HG03457 (cell line): ENCODE data around the gene NSG1.

Source experiments
- ATAC-seq: cut with Tn5 transposase; IDR thresholded peaks from one replicate; pipeline ENCODE4 v1.9.1; 2021; ENCODE audit warnings: moderate number of reproducible peaks; ENCODE audit not compliant: unreplicated experiment

Gene NSG1

GRCh38 chr4:4368809-4369580 is 17.9 kb upstream of the NSG1 start:
- no peak for ATAC-seq

DNA sequence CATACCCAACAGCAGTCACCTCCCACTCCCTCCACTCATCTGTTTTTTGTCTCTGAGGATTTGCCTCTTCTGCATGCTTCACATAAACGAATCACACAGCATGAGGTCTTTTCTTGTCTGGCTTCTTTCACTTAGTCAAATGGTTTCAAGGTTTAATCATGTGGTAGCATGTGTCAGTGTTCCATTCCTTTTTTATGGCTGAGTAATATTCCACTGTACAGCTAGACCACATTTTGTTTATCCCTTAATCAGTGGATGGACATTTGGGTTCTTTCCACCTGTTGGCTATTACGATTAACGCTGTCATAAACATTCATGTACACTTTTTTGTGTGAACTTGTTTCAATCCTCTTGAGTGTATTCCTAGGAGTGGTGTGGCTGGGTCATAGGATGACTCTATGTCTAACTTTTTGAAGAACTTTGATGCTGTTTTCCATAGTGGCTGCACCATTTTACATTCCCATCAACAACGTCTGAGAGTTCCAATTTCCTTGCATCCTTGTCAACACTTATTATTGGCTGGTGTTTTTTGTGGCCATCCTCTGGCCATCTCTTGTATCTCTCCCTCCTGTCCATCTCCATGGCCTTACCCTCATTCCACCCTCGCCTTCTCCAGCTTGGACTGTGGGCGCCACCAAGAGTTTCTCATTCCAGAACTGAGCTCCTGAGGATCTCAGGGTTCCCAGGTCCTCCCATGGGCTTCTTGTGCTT is 12.4 kb upstream of the NSG1 start:
- ATAC-seq = no peak

GRCh38 chr4:4376074-4376473 is 10.8 kb upstream of the NSG1 start:
- no peak for ATAC-seq

DNA sequence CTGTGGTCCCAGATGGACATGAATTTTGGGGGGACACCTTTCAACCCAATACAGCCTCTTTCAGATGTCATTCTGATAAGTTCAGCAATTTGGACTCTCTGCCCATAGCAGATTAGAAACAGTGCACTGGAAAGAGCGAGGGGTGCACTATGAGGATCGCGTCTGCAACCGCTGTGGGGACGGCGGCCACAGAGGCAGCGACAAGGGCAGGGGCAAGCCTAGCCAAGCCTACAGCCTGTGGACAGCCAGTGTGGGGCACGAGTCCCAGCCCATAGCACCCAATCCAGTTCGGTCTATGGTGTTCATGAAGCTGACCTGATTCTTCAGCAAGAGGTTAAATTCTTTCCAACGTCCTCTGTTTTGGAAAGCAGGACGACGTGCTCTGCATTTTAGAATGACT is 9.7 kb upstream of the NSG1 start:
- no peak for ATAC-seq

- ATAC-seq = no peak
Observed at GRCh38 chr4:4377732-4378460, 9.0 kb upstream of the NSG1 start.

DNA sequence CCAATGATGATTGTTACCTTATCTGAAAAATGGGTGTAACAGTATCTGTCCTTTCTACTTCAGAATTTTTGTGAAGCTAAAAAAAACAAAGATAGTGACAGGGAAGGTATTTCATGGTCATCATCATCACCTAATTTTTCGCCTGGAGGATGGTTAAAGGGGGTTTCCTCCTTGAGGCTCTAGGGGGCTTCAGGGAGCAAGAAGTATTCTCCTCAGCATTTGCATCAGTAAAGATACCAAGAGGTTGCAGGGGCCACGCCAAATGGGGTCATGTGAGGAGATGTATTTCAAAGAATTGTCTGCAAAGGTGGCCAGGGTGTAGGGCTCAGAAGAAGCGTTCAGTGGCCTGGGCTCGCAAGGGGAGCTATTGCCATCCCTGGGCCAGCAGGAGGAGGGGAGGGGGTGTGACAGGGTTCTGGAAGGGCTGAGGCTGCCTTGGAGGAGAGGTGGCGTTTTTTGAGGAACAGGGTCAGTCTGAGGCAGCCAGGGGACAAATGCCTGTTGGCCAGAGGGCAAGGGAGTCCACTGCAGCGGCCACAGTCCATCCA is 7.3 kb upstream of the NSG1 start:
- ATAC-seq = no peak

- no peak for ATAC-seq
Observed at GRCh38 chr4:4383085-4383484, 3.8 kb upstream of the NSG1 start.

DNA sequence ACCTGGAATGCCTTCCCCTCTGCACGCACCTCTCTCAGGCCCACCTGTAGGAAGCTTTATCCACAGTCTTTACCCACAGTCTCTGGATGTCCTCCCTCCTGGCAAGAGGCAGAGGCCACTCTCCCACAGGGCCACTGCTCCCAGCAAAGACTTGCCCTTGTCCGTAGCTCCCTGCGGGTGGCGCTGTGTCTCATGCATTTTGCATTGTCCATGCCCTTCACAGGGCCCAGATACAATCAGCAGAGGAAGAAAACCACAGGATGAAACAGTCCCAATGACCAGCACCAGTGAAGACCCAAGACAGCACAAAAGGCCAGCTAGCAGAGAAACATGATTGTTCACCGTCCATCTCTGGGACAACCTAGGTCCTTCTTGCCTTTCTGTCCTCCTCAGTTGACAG is 2.1 kb upstream of the NSG1 start:
- ATAC-seq = no peak

DNA sequence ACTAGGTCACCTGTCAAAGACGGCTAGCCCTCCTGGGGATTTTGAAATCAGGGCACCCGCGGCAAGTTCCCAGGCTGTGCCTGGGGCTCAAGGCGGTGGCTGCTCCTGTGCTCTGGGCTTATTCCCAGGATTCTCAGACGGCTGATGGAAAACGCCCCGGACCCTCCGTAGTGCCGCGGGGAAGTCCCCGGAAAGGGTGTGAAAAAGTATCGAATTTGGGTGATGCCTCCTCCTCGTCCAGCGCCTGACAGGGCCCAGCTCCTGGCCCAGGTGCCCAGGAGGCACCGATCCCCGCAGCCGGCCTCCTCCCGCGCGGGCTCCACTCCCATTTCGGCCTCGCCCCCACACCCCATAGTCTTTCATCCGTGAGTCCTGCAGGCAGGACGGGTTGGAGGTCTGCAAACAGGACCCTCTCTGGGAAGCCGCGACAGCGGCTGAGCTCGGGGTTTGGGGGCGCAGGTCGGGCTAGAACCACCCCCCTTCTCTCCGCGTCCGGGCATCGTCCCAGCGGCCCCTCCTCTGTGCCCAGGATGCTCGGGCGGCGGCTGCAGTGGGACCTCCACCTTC is 1.1 kb upstream of the NSG1 start:
- ATAC-seq = no peak

DNA sequence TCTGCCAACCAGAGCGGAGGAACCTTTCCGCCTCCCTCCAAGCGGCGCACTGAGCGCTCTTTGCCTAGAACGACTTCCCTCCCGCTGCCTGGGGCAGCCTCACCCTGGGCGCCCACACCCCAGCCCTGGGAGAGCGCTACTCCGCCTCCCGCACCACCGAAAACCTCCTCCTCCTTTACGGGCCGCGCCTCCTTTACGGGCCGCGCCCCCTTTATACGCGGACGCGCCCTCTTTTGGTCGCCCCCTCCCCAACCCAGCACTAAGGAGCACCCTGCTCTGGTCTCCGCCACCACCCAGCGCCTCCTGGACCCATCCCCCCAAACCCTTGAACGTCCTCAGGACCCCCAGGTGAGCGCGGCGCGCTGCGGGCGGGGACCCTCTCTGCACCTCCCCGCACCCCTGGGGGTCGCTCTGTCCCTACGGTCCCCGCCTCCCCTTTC is 586 bp upstream of the NSG1 start:
- no peak for ATAC-seq

DNA sequence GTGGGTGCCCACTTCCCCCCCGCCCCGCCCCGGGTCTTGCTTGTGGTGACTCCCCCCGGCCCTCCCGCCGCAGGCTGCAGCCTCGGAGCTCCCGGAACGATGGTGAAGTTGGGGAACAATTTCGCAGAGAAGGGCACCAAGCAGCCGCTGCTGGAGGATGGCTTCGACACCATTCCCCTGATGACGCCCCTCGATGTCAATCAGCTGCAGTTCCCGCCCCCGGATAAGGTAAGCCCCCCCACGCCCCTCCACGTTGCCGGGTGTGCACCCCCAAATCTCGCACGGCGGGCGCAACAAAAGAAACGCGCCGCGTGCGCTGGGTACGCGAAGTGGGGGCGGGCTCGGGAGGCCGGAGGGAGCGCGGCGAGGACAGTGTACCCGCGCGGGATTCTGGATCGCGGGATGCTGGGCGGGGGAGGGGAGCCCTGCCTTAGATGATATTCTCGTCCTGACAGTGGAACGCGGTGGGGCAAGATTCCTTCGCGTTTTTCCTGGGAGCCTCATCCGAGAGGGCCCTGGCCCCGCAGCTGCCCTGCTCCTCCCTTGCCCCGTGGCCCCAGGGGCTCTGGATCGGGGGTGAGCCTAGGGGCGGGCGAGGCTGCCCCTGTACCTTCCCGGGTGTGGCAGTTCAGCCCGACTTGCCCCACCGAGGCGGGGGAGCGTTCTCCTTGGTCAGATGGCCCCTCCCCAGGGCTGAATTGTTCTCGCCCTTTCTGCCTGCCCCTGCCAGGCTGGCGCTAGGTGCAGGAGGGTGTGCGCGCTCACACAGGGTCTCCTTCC is 819 bp downstream of the NSG1 start:
- ATAC-seq = no peak

DNA sequence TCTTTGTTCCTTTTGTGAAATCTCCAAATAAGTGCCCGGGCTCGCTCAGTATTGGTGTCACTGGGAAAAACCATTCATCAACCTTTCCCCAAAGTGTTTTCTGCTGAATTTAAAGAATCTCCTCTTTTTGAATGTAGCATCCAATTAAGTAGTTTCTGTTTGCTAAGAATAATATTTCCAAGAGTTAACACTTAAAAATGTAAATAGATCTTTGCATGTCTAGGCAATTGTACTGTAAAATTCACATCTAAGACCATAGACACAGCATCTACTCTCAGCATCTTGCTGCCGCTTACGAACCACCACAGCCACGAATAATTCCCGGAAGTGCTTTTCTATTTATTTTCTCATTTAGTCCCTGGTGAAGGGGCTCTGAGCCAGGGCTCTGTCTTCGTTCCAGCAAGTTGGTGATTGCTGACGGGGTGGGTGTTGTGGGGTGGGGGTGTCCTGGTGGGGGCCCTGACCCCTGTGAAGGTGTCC is 1.4 kb downstream of the NSG1 start:
- ATAC-seq = no peak

- no peak for ATAC-seq
Observed at GRCh38 chr4:4388836-4389575, 2.1 kb downstream of the NSG1 start.

DNA sequence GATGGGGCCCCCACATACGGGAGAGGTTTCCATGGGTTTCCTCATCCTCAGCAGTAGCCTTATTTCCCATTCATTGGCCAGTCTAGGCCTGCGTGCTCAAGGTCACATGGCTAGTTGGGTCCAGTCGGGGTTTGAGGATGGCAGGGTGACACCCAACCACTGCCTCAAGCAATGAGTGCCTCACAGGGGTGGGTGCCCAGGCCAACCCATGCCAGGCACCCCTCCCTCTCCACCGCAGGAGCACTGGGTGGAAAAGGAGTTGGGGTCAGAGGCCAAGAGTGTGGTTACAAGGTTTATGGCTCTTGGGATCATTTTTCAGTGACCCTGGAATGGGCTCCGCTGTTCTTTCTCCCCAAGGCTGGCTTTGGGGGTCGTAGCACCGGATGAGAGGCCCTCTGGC is 3.1 kb downstream of the NSG1 start:
- no peak for ATAC-seq

DNA sequence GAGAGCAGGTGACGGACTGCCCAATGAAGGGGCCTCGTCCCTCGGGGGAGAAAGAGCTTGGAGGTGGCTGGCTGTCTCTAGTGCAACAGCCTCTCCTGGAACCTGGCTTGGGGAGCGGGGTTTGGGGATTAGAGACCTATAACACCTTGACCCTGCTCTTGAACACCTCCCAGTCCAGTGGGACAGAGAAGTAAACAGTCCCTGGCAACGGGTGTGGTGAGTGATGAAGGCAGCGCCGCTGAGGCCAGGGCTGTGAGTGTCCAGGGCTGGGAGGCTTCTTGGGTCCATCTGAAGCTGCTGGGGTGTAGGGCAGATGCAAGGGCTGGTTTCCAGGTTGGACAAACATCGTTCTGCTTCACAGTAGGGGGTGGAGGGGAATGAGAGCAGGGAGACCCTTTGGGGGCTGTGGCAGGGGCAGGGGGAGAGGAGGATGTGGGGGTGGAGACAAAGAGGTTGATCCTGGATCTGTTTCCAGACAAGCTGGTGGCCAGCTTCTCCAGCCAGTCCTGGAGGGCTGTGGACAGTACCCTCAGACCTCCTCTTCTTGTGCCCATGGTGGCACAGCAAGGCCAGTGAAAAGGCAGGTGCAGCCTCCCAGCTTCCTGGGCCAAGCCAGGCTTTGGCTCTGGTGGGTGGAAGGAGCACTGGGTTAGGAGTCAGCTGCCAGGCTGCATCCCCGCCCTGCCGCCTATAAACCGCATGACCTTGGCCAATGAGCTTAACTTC is 3.8 kb downstream of the NSG1 start:
- ATAC-seq = no peak

- no peak for ATAC-seq
Observed at GRCh38 chr4:4391866-4392265, 5.0 kb downstream of the NSG1 start.

DNA sequence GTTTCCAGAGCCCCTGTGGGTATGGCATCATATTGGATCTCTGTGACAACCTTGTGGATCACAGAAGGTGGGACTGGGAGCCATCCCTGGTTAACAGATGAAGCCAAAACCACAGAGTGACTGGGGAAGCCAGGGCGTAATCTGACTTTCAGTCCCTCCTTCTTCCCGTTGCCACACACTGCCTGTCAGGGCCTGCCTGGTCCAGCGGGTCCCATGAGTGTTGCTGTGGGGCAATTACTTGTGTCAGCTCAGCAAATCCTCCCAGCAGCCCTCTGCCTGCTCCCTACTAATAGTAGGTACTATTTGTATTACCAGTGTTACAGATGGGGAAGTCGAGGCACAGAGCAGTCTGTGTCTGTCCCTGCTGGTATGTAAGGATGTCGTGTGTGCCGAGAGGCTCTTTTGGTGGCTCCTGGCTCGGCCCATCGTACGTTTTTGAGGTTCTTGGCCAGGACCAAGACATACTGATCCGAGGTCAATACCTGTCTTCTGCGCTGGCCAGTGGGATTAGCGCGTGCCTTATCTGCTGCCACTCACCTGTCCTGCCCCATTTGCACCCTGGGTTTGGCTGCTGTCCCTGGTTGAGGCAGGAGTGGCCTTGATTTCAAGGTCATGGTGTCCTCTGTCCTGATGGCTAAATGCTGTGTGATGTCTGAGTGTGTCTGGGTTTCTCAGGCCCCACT is 5.7 kb downstream of the NSG1 start:
- ATAC-seq = no peak

DNA sequence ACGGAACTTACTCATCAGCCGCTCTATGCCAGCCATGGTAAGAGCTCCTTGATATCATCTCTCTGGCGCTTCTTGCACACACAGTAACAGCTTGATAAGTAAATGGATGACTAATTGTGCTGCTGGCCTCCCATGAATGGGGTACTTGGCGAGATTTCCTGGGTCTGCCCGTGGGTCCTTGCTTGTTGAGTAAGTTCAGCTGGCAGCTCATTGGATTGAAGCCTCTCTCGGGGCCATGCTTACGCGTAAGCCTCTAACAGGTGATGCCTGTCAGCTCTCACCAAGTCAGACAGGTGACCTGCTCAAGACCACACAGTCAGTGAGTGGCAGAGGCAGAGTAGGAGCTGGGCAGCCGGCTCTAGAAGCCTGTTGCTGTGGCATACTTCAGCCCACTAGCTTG is 7.7 kb downstream of the NSG1 start:
- ATAC-seq = no peak
